Melanocyte of skin (primary cell): ENCODE data around the gene OR13F1. TPM values are rescaled to one million over a fixed set of nuclear protein-coding genes. Genes with fewer than 3 reads are reported as not detected.

Source experiments
- total RNA-seq, 2 donors: library from RNA; depleted of rRNA; stranded (reverse); fragments of >200 nt; gene quantifications; 2 replicates each; pipeline ENCODE4 v1.2.3, GENCODE V29; 2012

Gene OR13F1, protein sequence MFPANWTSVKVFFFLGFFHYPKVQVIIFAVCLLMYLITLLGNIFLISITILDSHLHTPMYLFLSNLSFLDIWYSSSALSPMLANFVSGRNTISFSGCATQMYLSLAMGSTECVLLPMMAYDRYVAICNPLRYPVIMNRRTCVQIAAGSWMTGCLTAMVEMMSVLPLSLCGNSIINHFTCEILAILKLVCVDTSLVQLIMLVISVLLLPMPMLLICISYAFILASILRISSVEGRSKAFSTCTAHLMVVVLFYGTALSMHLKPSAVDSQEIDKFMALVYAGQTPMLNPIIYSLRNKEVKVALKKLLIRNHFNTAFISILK
- total RNA-seq: not detected

DNA sequence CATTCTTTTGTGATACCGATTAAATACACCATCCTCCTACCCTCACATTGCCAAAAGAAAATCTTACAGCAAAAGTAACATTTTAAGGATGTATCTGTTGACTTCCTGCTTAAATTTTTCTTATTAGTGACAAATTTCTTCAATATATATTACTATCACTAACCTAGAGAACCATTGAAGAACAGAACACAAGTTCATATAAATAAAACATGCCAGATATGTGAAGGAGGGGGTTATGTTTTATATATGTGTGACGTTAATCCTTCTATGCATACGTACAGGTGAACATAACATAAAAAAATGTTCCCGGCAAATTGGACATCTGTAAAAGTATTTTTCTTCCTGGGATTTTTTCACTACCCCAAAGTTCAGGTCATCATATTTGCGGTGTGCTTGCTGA is at the start of gene OR13F1:
TSS of gene OR13F1 (plus strand) at position 301 of the 400 bp plus-strand sequence. CDS start at position 301, 0 bp downstream.

DNA sequence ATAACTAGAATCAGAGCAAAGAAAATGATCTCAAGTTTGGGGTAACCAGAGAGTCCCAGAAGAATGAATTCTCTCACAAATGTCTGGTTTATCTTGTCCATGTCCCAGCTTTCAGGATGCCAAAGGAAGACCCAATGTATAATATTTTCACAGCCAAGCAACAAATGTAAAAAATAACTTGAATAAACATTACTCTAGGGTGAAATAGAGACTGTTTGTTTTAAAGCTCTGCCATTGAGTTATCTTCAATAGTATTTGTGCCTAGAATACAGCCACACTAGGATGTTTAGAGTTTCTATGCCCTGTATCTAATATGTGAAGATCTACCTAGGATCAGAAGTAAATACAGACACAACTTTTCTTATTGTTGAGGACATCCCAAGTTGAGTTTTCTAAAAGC is 23.0 kb downstream of the OR13F1 start, which contains the start of gene OR13C4:
TSS of gene OR13C4 (minus strand) at position 101 of the 400 bp plus-strand sequence. CDS start at position 101, 0 bp downstream.

DNA sequence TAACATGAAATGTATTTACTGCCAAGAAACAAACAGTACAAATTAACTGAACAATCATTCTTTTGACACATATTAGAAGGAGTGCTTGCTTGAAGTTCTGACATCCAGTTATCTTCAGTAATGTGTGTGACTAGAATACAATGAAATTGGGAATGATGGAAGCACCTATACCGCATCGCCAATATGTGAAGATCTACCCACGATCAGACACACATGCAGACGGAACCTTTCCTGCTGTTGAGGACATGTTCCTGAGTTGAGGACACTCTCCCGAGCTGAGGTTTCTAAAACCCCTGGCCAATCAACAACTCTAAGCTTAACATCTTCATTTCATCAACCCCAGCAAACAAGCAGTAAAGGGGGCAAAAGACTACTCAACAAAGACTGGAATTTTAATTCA is 32.7 kb downstream of the OR13F1 start, which contains the start of gene OR13C3:
TSS of gene OR13C3 (minus strand) at position 101 of the 400 bp plus-strand sequence. CDS start 133 bp downstream, outside the sequence.

Other genes with a start within 250 kb of the OR13F1 start
- gene OR13C4, start 22.9 kb downstream of the OR13F1 start, total RNA-seq: not detected
- not detected for gene OR13C3, start 32.6 kb downstream of the OR13F1 start, total RNA-seq
- gene OR13C8, start 64.9 kb downstream of the OR13F1 start, total RNA-seq: not detected
- gene OR13C5, start 95.2 kb downstream of the OR13F1 start, total RNA-seq: not detected
- not detected for gene OR13C2, start 101.4 kb downstream of the OR13F1 start, total RNA-seq
- not detected for gene OR13C9, start 113.9 kb downstream of the OR13F1 start, total RNA-seq
- gene OR13D1, start 190.3 kb downstream of the OR13F1 start, total RNA-seq: not detected
- gene NIPSNAP3A, start 243.4 kb downstream of the OR13F1 start, total RNA-seq: 10 to 100 TPM; 26.2 to 31.0 TPM